ENCODE results near the gene GMPS.
"Not testable (repeated sequence)": the region's sequence is repeated elsewhere in the genome, so short reads cannot be mapped to it uniquely, and the experiment has no call there.

DNA sequence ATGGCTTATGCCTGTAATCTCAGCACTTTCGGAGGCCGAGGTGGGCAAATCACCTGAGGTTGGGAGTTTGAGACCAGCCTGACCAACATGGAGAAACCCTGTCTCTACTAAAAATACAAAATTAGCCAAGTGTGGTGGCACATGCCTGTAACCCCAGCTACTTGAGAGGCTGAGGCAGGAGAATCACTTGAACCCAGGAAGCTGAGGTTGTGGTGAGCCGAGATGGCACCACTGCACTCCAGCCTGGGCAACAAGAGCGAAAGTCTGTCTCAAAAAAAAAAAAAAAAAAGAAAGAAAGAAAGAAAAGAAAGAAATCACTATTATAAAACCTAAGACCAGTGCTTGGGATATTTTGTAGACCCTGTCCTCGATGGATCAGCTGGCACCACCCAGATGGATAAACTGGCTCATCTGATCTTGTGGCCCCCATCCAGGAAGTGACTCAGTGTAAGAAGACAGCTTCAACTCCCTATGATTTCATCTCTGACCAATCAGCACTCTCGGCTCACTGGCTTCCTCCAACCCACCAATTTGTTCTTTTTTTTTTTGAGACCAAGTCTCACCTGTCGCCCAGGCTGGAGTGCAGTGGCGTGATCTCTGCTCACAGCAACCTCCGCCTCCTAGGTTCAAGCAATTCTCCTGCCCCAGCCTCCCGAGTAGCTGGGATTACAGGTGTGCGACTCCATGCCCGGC is 8.0 kb upstream of the GMPS start:
- not testable (repeated sequence) for TF ChIP-seq NR3C1 (CRISPR knock-in tag; conservative IDR thresholded peaks at IDR 0.05; ENCODE audit: low read depth); JUN (CRISPR knock-in tag; IDR thresholded peaks at IDR 0.05); NR1H2 (CRISPR knock-in tag; IDR thresholded peaks at IDR 0.05); TP53 (CRISPR knock-in tag; IDR thresholded peaks at IDR 0.05)
- TF ChIP-seq, protein P1, sequence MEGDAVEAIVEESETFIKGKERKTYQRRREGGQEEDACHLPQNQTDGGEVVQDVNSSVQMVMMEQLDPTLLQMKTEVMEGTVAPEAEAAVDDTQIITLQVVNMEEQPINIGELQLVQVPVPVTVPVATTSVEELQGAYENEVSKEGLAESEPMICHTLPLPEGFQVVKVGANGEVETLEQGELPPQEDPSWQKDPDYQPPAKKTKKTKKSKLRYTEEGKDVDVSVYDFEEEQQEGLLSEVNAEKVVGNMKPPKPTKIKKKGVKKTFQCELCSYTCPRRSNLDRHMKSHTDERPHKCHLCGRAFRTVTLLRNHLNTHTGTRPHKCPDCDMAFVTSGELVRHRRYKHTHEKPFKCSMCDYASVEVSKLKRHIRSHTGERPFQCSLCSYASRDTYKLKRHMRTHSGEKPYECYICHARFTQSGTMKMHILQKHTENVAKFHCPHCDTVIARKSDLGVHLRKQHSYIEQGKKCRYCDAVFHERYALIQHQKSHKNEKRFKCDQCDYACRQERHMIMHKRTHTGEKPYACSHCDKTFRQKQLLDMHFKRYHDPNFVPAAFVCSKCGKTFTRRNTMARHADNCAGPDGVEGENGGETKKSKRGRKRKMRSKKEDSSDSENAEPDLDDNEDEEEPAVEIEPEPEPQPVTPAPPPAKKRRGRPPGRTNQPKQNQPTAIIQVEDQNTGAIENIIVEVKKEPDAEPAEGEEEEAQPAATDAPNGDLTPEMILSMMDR (IDR thresholded peaks at IDR 0.05): not testable (repeated sequence)
- TF ChIP-seq, protein P2, sequence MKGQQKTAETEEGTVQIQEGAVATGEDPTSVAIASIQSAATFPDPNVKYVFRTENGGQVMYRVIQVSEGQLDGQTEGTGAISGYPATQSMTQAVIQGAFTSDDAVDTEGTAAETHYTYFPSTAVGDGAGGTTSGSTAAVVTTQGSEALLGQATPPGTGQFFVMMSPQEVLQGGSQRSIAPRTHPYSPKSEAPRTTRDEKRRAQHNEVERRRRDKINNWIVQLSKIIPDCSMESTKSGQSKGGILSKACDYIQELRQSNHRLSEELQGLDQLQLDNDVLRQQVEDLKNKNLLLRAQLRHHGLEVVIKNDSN (CRISPR knock-in tag; IDR thresholded peaks at IDR 0.05): not testable (repeated sequence)
- TF ChIP-seq, protein P3, sequence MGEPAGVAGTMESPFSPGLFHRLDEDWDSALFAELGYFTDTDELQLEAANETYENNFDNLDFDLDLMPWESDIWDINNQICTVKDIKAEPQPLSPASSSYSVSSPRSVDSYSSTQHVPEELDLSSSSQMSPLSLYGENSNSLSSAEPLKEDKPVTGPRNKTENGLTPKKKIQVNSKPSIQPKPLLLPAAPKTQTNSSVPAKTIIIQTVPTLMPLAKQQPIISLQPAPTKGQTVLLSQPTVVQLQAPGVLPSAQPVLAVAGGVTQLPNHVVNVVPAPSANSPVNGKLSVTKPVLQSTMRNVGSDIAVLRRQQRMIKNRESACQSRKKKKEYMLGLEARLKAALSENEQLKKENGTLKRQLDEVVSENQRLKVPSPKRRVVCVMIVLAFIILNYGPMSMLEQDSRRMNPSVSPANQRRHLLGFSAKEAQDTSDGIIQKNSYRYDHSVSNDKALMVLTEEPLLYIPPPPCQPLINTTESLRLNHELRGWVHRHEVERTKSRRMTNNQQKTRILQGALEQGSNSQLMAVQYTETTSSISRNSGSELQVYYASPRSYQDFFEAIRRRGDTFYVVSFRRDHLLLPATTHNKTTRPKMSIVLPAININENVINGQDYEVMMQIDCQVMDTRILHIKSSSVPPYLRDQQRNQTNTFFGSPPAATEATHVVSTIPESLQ (CRISPR knock-in tag; IDR thresholded peaks at IDR 0.05): not testable (repeated sequence)
